ENCODE data around the gene PHOSPHO2.

DNA sequence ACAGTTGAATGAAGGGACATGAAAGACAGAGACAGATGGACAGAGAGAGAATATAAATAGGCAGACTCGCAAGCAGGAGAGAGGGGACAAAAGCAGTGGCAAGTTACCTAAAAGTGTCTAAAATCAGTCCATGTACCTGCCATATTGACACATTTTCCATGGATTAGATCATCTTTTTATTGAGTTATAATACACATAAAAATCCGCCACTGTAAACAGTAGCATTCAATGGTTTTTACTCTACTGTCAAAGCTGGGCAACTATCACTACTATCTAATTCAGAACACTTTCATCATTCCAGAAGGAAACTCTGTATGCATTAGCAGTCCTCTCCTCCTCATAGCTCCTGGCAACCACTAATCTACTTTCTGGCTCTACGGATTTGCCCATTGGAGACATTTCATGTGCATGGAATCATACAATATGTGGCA, 10.1 kb upstream of the PHOSPHO2 start:
- TF ChIP-seq, protein P1, sequence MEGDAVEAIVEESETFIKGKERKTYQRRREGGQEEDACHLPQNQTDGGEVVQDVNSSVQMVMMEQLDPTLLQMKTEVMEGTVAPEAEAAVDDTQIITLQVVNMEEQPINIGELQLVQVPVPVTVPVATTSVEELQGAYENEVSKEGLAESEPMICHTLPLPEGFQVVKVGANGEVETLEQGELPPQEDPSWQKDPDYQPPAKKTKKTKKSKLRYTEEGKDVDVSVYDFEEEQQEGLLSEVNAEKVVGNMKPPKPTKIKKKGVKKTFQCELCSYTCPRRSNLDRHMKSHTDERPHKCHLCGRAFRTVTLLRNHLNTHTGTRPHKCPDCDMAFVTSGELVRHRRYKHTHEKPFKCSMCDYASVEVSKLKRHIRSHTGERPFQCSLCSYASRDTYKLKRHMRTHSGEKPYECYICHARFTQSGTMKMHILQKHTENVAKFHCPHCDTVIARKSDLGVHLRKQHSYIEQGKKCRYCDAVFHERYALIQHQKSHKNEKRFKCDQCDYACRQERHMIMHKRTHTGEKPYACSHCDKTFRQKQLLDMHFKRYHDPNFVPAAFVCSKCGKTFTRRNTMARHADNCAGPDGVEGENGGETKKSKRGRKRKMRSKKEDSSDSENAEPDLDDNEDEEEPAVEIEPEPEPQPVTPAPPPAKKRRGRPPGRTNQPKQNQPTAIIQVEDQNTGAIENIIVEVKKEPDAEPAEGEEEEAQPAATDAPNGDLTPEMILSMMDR (conservative IDR thresholded peaks at IDR 0.05; ENCODE audit: low read depth, low read length): no peak
- no peak for TF ChIP-seq EZH2 (IDR thresholded peaks at IDR 0.05; ENCODE audit: borderline replicate concordance, low read depth, low read length, poor library complexity, severe bottlenecking)
